ENCODE measurements around the gene PDZD7.
"Not testable (repeated sequence)": the region's sequence is repeated elsewhere in the genome, so short reads cannot be mapped to it uniquely, and the experiment has no call there.

Gene PDZD7

DNA sequence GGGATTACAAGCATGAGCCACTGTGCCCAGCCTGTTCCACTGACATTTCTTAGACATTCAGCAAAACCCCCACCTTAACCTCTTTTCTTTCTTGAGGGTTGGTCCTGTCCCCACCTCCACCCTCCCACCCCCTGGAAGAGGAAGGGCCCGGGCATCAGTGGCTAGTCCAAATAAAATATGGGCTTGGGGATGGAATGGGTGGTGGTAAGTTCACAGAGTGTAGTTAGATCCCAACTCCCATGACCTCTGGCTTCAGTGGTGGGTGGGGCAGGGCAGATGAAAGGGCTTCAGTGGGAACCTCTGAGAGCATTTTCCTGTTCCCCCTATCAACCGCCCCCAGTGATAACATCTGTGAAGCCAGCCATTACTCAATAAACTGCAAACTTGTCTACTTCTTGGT, 9.9 kb upstream of the PDZD7 start:
- no peak for DNase-seq (ENCODE audit: low read depth in 2 of 2)

DNA sequence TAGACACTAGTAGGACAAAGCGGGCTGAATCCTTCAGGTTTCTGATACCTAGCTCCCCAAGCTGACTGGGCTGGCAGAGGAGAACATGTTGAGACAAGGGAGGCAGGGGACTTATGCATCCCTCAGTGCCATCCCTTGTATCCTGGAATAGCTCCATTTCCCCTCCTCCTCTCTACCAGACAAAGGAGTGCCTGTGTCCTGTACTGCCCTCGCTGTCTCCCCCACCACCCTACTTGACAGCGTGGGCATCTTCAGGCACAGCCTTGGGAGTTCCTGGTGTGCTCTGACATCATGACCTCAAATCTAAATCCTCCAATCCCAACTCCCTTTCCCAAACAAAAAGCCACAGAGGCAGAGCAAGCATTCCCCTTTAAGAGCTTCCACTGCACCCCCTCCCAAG, 9.1 kb upstream of the PDZD7 start:
- DNase-seq (ENCODE audit: low read depth in 2 of 2), result no peak

DNA sequence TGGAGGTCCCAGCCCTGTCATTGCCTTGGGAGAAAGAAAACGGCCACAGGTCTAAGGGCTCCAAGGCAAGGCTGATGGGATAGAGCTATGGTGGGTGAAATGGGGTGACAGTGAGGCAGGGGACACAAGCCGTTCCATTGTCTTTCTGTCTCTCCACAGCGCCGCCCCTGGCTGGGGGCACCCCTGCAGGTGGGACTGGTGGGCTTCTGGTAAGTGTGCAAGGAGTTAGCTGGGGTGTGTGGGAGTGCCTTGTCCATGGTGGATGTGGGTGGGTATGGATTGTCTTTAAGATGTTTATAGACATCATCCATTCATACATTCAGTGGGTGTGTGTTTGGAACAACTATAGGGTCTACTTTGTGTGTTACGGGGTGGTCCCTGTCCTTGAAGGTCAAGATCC, 7.6 kb upstream of the PDZD7 start:
- no peak for DNase-seq (ENCODE audit: low read depth in 2 of 2)

DNA sequence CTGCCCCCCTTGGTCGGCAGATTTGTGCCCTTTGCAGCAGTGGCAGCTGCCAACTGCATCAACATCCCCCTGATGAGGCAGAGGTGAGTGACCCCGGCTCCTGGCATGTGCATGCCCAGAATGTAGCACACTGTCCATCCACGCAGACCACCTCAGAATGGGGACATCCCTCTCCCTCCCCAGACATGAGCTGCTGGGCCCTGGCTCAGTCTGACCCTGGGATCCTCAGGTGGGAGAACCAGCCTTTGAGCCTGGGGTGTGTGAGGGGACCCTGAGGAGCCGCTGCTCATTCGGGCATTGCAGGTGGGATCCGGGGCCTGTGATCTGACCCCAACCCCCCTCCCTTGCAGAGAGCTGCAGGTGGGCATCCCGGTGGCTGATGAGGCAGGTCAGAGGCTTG, 5.8 kb upstream of the PDZD7 start:
- no peak for DNase-seq (ENCODE audit: low read depth in 2 of 2)

DNA sequence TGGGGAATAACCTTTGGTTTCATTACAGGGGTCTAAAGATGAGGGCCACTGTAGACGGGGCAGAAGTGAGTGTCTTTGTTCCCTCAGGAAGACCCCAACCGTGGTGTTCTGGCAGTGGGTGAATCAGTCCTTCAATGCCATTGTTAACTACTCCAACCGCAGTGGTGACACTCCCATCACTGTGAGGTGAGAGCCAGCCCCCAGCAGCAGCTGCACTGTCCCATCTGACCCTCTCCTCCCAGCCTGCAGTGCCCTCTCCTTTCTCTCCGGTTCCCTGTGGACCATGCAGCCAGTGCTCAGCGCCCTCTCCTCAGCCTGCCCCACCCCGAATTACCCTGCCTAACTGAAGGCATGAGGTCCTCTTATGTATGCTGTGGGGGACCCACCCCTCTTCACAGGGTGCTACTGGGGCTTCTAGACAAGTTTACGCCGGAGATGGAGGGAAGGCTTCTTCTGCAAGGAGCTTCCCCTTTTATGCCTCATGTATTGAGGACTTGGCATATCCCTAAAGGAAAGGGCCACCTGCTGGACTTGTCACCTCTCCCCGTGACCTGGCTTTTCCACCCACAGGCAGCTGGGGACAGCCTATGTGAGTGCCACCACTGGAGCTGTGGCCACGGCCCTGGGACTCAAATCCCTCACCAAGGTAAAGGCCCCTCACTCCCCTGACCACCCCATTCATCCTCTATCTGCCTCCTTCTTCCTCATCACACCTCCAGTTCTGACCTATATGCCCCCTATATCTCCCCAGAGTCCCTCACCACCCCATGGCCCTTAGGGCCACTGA, 5.2 kb upstream of the PDZD7 start:
- DNase-seq (ENCODE audit: low read depth in 2 of 2), result no peak

DNA sequence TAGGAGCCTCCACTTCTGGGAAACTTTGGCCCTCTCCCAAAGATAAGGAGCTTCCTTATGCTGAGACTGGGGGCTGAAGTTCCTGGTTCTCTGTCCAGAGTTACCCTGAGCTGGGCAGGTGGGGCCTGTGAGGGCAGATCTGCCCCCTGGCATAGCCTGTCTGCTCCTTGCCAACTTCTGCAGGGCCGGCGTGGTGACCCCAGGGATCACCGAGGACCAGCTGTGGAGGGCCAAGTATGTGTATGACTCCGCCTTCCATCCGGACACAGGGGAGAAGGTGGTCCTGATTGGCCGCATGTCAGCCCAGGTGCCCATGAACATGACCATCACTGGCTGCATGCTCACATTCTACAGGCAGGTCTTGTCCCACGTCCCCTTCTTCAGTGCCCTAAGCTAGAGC, 4.4 kb upstream of the PDZD7 start:
- no peak for DNase-seq (ENCODE audit: low read depth in 2 of 2)

DNA sequence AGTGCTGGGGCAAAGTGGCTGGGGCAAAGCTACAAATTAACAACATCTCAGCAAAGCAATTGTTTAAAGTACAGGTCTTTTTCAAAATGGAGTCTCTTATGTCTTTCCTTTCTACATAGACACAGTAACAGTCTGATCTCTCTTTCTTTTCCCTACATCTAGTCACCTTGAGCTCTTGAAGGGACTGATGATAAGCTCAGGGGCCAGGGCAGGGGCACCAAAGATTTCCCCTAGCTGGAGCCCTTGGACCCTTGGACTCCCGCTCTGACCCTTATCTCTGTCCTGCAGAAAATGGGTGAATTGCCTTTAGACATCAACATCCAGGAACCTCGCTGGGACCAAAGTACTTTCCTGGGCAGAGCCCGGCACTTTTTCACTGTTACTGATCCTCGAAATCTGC, 3.5 kb upstream of the PDZD7 start:
- DNase-seq (ENCODE audit: low read depth in 2 of 2), result not testable (repeated sequence)

DNA sequence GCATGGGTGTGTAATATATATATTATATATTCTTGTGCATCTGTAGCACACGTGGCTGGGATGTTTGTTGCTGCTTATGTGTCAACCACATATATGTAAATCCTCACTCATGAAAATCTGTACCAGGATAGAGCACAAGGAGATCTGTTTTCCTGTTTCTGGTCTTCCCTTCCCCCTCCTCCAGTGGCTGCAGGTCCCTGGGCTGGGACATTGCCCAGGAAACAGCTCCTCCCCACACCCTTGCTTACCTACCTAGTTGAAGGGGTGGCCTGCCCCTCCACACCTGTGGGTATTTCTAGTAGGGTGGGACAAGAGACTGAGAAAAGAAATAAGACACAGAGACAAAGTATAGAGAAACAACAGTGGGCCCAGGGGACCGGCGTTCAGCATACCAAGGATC, 2.3 kb upstream of the PDZD7 start:
- no peak for DNase-seq (ENCODE audit: low read depth in 2 of 2)

DNA sequence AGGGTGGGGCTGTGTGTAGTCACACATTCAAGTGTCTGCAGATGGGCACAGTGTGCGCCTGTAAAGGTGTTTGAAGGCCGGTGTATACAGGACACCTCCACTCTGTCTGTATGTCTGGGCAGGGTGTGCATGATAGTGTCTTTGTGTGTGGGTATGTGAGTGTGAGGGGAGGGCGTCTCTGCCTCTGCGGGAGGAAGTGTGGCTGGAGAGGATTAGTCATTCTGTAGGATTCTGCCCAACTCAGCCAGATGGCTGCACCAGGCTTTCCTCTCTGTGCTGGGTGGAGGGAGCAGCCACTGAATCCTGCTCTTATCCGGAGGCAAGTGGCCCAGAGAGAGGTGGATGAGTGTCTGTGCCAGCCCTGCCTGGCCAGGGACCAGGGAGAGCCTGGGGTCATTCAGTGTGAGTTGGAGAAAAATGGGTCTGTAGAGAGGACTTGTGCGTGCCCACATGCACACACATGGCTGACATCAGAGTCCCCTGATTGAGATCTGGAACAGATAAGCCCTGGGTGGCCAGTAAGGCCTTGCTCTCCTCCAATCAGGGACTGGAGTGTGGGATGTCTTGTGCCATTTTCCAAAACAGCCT, 1.8 kb upstream of the PDZD7 start:
- peak; percentile 59 to 69 for DNase-seq (ENCODE audit: low read depth in 2 of 2)

DNA sequence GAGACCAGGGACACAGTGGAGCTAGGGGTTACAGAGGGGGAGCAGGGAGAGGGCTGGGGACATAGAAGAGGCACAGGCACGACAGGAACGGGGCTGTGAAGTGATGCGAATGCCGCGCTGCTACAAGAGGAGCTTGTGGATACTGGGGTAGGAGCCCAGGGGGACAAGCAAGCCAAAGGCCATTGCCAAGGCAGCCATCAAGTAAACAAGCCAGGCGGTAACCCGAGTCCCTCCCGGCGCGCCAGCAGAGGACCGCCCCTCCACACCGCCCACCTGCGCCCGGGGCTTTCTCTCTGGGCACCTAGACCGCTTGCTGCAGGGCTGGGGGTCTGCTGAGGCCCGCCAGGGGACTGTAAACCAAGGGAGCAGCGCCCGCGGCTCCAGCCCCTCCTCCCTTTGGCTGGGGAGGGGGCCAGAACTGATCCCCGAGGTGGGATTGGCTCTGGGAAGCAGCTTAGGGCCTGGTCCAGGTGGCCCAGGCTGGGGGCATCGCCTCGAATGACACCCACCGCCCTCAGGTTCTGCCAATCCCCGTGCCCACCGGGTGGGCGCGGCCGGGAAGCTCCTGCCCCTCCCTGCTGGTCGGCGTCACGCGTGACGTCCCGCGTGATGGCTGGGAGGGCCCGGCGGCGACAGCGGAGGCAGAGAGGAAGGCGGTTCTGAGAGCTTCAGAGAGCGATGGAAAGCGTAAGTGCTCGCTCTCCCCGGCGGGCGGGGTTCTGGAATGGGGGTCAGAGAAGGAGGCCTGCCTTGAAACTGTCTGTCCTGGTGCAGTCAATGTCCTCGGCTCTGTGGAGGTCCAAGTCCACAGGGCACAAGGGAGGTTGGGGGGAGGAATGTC, 1.1 kb upstream of the PDZD7 start:
- no peak for DNase-seq (ENCODE audit: low read depth in 2 of 2)

DNA sequence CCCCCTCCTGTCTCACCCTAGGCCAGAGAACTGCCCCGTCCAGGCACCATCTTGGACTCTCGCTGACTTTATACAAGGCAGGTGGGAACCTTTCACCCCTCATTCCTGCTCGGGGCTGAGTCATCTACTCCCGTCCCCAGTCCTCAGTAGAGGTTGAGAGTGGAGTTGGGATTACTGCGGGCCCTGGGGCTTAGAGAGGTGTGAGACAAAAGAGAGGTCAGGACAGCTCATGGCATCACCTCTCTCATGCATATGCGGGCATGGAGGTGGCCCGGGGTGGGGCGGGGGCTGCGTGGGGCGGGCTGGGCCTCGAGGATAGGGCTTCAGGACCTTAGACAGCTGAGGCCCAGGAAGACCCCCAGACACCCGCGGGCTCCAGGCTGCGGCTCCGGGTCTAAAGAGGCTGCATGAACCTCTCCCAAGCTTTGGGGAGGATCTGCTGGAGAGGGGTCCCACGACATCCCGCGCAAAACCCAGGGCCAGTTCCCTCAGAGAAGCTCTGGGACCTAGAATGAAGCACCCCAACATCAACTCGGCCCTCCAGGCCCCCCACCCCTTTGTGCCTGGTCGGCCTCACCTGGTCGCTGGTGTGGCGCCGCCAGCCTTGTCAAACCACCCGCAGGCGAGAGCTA, 317 bp downstream of the PDZD7 start:
- DNase-seq (ENCODE audit: low read depth in 2 of 2), result no peak

DNA sequence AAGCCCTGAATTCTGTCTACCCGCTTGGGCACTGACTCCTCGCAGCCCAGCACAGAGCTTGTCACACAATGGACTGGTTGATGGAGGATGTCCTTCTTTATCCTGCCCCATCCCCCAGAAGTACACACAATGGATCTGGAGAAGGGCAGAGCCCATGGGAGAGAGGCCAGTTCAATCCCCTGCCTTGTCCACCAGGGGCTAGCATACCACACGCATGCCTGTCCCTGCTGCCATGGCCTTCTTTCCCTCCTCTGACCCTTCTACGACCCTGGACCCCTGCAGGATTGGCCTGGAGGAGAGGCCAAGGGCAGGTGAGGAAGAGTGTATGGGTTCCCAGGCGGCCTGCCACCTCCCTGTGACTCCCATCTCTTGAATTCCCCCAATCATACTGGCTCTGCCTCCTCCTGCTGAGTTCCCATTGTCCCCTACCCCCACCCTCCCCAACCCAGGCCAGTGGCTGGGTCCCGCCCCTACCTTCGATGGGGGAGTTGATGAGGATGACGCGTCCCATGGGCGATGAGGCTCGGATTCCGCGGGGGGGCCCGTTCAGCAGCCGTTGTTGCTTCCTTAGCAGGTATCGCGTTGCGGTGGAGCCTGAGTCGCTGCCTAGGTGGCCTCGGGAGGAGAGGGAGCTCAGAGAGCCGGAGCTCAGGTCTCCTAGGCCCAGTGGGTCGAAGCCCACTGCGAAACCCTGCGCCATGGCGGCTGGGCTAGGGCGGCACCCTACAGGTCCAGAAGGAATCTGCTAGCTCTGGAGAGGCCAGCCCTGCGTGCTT, 1.2 kb downstream of the PDZD7 start:
- DNase-seq (ENCODE audit: low read depth in 2 of 2), result no peak

DNA sequence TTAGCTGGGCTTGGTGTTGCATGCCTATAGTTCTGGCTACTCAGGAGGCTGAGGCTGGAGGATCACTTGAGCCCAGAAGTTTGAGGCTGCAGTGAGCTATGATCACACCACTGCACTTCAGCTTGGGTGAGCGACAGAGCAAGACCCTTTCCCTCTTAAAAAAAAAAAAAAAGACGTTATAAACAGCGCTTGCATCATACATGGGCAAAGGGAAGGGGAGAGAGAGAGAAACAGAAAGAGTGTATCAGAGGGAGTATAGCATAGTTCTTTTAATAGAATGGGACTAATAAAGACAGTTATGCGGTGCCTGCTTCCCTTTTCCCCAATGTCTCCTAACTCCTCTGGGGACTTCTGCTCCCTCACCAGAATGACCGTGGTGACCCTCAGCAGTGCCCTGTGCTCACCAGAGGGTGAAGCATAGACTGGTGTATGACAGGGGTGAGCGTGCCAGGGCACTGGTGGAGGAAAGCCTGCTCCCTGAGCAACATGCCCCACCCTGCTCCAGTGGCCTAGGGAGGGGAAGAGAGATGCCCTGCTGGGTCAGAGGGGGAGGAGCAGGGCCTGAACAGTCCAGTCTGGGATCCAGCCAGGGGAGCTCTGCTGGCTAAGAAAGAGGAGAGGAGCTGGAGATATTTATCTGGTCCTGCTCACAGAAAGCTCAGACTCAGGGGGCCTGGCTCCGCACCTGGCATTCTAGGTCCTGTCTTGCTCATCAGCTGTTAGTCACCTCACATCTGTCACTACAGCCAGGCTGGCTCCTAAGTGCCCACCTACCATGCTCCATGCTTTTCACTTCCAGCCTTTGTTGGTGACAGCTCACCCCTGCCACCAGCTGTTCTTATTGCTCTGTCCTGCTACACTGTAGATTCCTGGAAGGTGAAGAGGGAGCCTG, 2.2 kb downstream of the PDZD7 start:
- DNase-seq (ENCODE audit: low read depth in 2 of 2), result no peak

DNA sequence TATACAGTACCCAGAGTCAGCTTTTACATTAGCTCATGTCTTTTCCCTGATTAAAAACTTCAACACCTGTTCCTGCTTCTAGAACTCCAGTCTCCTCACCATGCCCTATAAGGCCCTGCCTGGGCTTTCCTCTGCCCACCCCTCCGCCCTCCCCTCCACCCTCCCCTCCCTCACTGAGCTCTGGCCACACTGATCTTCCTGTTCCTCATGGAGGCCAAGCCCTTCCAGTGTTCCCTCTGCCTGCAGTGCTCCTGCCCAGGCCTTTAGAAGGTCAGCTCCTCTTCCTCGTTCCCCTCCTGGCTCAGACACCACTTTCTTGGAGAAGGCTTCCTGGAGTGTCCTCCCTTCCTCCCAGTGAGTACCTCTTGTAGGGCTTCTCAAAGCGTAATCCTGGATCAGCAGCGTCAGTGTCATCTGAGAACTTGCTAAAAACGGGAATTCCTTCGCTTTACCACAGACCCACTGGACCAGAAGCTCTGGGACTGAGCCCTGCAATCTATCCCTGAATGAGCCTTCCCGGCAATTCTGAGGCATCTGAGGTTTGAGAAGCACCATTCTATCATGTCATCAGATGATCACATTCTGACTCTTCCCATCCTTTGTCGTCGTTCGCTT, 3.7 kb downstream of the PDZD7 start:
- no peak for DNase-seq (ENCODE audit: low read depth in 2 of 2)

DNA sequence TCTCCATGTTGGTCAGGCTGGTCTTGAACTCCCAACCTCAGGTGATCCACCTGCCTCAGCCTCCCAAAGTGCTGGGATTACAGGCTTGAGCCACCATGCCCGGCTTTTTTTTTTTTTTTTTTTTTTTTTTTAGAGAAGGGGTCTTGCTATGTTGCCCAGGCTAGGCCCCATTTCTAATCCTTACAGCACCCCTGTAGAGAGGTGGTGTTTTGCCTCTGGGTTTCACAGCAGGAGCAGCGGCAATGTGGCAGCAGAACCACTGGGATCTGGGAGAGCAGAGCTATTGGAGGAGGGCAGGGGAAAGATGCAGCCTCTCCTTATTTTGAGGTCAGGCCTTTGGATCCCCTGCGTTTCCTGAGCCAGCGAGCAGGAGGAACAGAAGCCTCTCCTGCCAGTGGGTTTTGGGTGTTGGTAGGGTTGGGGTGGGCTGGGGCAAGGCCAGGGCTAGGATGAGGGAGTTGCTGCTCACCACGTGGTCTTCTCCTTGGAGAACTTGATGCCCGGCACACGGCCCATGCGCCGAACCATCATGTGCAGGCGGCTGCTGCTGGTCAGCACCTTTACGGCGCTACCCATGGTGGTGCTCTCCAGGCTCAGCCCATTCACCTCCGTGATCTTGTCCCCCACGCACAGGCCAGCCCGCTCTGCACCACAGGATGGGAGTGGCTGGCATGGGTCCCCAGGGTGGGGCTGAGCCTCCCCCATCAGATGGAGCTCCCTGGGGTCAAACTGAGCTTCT, 7.8 kb downstream of the PDZD7 start:
- DNase-seq (ENCODE audit: low read depth in 2 of 2), result no peak

DNA sequence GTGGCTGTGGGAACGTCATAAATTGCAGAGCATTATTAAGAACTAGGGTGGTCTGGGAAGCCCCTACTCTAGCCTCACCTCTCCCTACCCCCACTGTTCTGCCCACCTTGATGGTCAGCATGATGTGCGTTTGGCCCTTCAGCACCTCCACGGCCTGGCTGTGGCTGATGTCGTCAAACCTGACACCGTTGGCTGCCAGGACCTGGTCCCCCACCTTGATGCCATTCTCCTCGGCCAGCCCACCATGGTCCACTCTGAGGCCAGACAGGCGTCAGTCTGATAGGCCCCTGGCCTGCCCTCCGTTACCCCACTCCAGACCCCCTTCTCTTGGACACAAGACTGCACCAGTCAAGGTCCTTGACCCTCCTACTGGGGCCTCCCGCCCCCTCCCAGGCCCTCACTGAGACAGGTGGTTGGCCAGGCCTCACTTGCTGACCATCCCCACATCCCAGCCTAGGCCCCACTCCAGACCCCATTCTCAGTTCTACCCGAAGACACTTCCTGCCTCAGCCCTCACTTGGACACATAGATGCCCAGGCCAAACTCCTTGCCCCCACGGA, 9.2 kb downstream of the PDZD7 start:
- DNase-seq (ENCODE audit: low read depth in 2 of 2), result no peak

DNA sequence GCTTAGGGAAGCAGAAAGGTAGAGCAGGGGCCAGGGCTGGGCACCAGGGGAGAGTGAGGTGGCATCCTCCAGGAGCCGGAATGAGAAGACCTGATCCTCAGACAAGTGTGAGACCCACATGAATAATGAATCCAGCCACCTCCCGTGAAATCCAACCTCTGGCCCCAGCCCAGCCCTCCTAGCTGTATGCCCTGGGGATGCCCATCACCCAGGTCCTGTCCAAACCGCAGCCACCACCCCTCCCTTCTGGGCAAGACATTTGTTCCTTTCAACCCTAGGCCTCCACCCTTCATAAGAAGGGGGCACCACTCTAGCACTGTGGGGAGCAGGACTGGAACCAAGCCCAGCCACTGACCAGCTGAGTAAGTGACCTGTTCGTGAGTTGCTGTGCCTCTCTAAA, 9.7 kb downstream of the PDZD7 start:
- no peak for DNase-seq (ENCODE audit: low read depth in 2 of 2)

DNA sequence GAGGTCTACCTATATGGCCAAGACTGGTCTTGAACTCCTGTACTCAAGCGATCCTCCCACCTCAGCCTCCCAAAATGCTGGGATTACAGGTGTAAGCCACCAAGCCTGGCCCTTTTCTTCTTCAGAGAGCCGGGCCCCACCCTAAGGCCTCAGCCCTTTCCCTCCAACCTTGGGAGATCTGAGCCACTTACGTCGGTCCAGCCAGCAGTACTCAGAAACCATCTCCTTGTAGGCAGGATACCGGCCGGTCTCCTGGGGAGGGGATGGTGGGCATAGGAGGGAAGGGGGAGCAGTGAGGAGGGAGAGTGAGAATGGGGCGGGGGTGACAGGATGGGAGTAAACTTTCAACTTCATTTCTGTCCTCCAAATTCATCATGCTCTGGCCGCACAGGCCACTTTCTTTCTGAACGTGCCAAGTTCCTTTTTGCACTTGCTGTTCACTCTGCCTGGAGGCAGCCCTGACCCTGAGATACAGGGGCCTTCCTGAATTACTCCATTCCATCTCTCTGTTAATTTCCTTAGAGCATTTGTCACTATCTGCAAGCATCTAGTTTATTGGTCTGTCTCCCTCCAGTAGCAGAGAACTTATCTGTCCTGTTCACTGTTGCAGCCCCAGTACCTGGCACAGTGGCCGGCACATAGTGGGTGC, 10.4 kb downstream of the PDZD7 start:
- no peak for DNase-seq (ENCODE audit: low read depth in 2 of 2)

DNA sequence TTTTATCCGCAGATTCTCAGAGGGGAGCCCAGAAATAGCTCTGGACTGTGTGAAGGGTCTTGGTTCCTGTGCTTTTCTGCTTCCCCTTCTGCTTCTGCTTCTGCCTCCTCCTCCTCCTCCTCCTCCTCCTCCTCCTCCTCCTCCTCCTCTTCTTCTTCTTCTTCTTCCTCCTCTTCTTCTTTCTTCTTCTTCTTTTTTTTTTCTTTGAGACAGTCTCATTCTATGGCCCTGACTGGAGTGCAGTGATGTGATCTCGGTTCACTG, 11.6 kb downstream of the PDZD7 start:
- DNase-seq (ENCODE audit: low read depth in 2 of 2), result no peak

Measured in fibroblast of skin of left biceps (primary cell).